GM12878 (cell line): ENCODE data around the gene SMAP1. TPM values are rescaled to one million over a fixed set of nuclear protein-coding genes. Genes with fewer than 3 reads are reported as not detected.

Source experiments
- ATAC-seq: fragments of 200-7000 bp; cut with Tn5 transposase; 3 replicates; pipeline ENCODE4 v1.9.1; 2020; ENCODE audit warnings: mild to moderate bottlenecking, moderate library complexity
- BruUV-seq: library from RNA; stranded (reverse); fragments of 400-500 nt; replicated peaks from 2 replicates; lab custom pipeline; 2021; lab: Mats Ljungman, UMichigan
- CTCF ChIA-PET: fragments of 300-600 bp; sonication (Branson Sonifier 250); formaldehyde crosslinking; extraction: SDS; loops from one replicate; lab custom pipeline; 2021; ENCODE audit warnings: inconsistent platforms; lab: Yijun Ruan, JAX
- POLR2A ChIA-PET: fragments of 350-600 bp; formaldehyde crosslinking; extraction: SDS; loops from one replicate; lab custom pipeline; 2021; ENCODE audit warnings: inconsistent platforms; lab: Charles Lee
- RAD21 ChIA-PET: fragments of 300-600 bp; sonication (Branson Sonifier 250); formaldehyde crosslinking; loops from one replicate; lab custom pipeline; 2023; ENCODE audit warnings: antibody characterized with exemption; ENCODE audit not compliant: unreplicated experiment; lab: Charles Lee
- SMC1A ChIA-PET: fragments of 300-600 bp; sonication (Branson Sonifier 250); formaldehyde crosslinking; loops from one replicate; lab custom pipeline; 2023; ENCODE audit not compliant: unreplicated experiment, uncharacterized antibody; lab: Charles Lee
- DNase-seq: peaks from one replicate; pipeline ENCODE4 v3.0.0-alpha.2; 2011; ENCODE audit warnings: low read depth, low spot score
- FAIRE-seq: peaks from 3 replicates; lab custom pipeline; 2011; peaks lifted over from hg19 to GRCh38; lab: Jason Lieb, UNC
- H2AFZ ChIP-seq: 2 replicates; pipeline ENCODE4 v1.6.0; 2011; ENCODE audit warnings: low read depth, low read length, control low read depth; ENCODE audit not compliant: control insufficient read depth
- H3K27ac ChIP-seq: 2 replicates; pipeline ENCODE4 v1.5.1; 2011; ENCODE audit warnings: control low read depth; ENCODE audit not compliant: control insufficient read depth, insufficient read depth
- H3K27me3 ChIP-seq, 2 experiments: replicated peaks in 1 of 2; 2 replicates each; pipeline versions ENCODE4 v1.6.0 to v1.6.1; 2011; ENCODE audit warnings: low read length in 1 of 2; ENCODE audit not compliant: control insufficient read depth in 2 of 2, insufficient read depth in 2 of 2
- H3K36me3 ChIP-seq, 2 experiments: 2 replicates each; pipeline ENCODE4 v1.5.1; 2011; ENCODE audit warnings: low read length in 1 of 2; ENCODE audit not compliant: control insufficient read depth in 2 of 2, insufficient read depth in 2 of 2
- H3K4me1 ChIP-seq: 2 replicates; pipeline ENCODE4 v1.6.1; 2011; ENCODE audit warnings: mild to moderate bottlenecking, low read length, moderate library complexity, mixed read lengths; ENCODE audit not compliant: control insufficient read depth, insufficient read depth
- H3K4me2 ChIP-seq: 2 replicates; pipeline ENCODE4 v1.6.0; 2011; ENCODE audit warnings: control low read depth; ENCODE audit not compliant: control insufficient read depth, insufficient read depth
- H3K4me3 ChIP-seq: fragments of 200-600 bp; sonication (generic); 2 replicates; pipeline ENCODE4 v1.5.1; 2016
- H3K79me2 ChIP-seq: 2 replicates; pipeline ENCODE4 v1.6.0; 2011; ENCODE audit warnings: low read length; ENCODE audit not compliant: control insufficient read depth, insufficient read depth
- H3K9ac ChIP-seq: 2 replicates; pipeline ENCODE4 v1.8.0; 2011; ENCODE audit warnings: low read length, control low read depth, mixed read lengths; ENCODE audit not compliant: control insufficient read depth, insufficient read depth
- H3K9me3 ChIP-seq: replicated peaks from 3 replicates; pipeline ENCODE4 v1.5.1; 2011; ENCODE audit warnings: mild to moderate bottlenecking, low read length; ENCODE audit not compliant: control insufficient read depth, insufficient read depth
- H4K20me1 ChIP-seq: 2 replicates; pipeline ENCODE4 v1.6.0; 2011; ENCODE audit not compliant: control insufficient read depth, insufficient read depth
- BRCA1 ChIP-seq: IDR thresholded peaks from 2 replicates; pipeline ENCODE4 v1.6.1; 2011; ENCODE audit warnings: low read depth, low read length, improper control_type of control experiment
- FOXM1 ChIP-seq: IDR thresholded peaks from 2 replicates; pipeline ENCODE4 v1.6.1; 2012; ENCODE audit warnings: low read depth, mild to moderate bottlenecking, inconsistent platforms, low read length, moderate library complexity
- IKZF2 ChIP-seq, 2 experiments: fragments of 450-650 bp; IDR thresholded peaks; 2 replicates each; pipeline ENCODE4 v1.6.1; 2017; ENCODE audit warnings: mild to moderate bottlenecking in 2 of 2, moderate library complexity in 2 of 2
- KDM1A ChIP-seq: fragments of 200-600 bp; sonication (generic); IDR thresholded peaks from 2 replicates; pipeline ENCODE4 v1.6.1; 2016; ENCODE audit warnings: borderline replicate concordance
- KLF5 ChIP-seq: fragments of 450-650 bp; IDR thresholded peaks from 2 replicates; pipeline ENCODE4 v1.6.1; 2014; ENCODE audit warnings: mild to moderate bottlenecking; ENCODE audit not compliant: partially characterized antibody
- MEF2B ChIP-seq: fragments of 450-650 bp; IDR thresholded peaks from 2 replicates; pipeline ENCODE4 v1.6.1; 2018; ENCODE audit warnings: mild to moderate bottlenecking, moderate library complexity; ENCODE audit not compliant: partially characterized antibody, poor library complexity, severe bottlenecking
- MLLT1 ChIP-seq: fragments of 450-650 bp; IDR thresholded peaks from 2 replicates; pipeline ENCODE4 v1.6.1; 2016; ENCODE audit warnings: mild to moderate bottlenecking
- RBBP5 ChIP-seq: fragments of 200-600 bp; sonication (generic); conservative IDR thresholded peaks from 2 replicates; pipeline ENCODE4 v1.6.1; 2016
- RCOR1 ChIP-seq: conservative IDR thresholded peaks from 2 replicates; pipeline ENCODE4 v1.6.1; 2012; ENCODE audit warnings: low read depth, low read length, improper control_type of control experiment
- RUNX3 ChIP-seq: IDR thresholded peaks from 2 replicates; pipeline ENCODE4 v1.6.1; 2012; ENCODE audit warnings: low read length, inconsistent platforms
- SPI1 ChIP-seq: IDR thresholded peaks from 2 replicates; pipeline ENCODE4 v1.6.1; 2011; ENCODE audit warnings: low read depth, mild to moderate bottlenecking, low read length, moderate library complexity, borderline replicate concordance; ENCODE audit not compliant: insufficient read depth
- SREBF1 ChIP-seq: IDR thresholded peaks from 2 replicates; pipeline ENCODE4 v1.6.1; 2012; ENCODE audit warnings: mild to moderate bottlenecking, low read length
- STAT3 ChIP-seq: IDR thresholded peaks from 2 replicates; pipeline ENCODE4 v1.6.1; 2011; ENCODE audit warnings: low read depth, low read length, improper control_type of control experiment
- TAF1 ChIP-seq: IDR thresholded peaks from 2 replicates; pipeline ENCODE4 v1.6.1; 2011; ENCODE audit warnings: mild to moderate bottlenecking, low read depth, low read length, borderline replicate concordance
- WGBS: methylation state at CpG from one replicate; pipeline ENCODE4 v1.1.6; 2016; ENCODE audit warnings: low lambda C conversion rate; ENCODE audit not compliant: insufficient replicate concordance, insufficient coverage; ENCODE audit errors: missing lambda C conversion rate; 5-methylcytosine and 5-hydroxymethylcytosine counted together
- in situ Hi-C: fragments of 300-500 bp; cut with MboI; formaldehyde crosslinking; loops from 9 replicates; pipeline ENCODE4 v1.14.3; 2018; ENCODE audit warnings: mixed read lengths
- intact Hi-C: fragments of 100-400 bp; cut with micrococcal nuclease; formaldehyde crosslinking; loops from one replicate; pipeline ENCODE4 v1.14.2; 2022; ENCODE audit not compliant: unreplicated experiment
- polyA plus RNA-seq, 11 experiments: library from polyadenylated mRNA; depleted of rRNA in 4 of 11; unstranded in 6 of 11; stranded (reverse) in 5 of 11; fragments of >200 nt; fragmentation: Nextera tagmentation in 4 of 11; fragmentation: Illumina TruSeq in 1 of 11; extraction: Ambion mirVana in 4 of 11; extraction: Trizol in 1 of 11; gene quantifications; 1 replicate in 1 of 11; 2 replicates in 10 of 11; pipeline versions ENCODE4 v1.2.1 to v1.2.3, GENCODE V29; 2011 to 2016; ENCODE audit warnings: inconsistent platforms in 2 of 11, missing spikeins in 2 of 11, low read depth in 1 of 11
- total RNA-seq, 4 experiments: library from RNA; depleted of rRNA in 3 of 4; stranded (reverse); fragments of >200 nt in 3 of 4; fragmentation: Illumina TruSeq in 1 of 4; extraction: Trizol in 1 of 4; gene quantifications; 2 replicates each; pipeline versions ENCODE4 v1.2.1 to v1.2.3, GENCODE V29; 2013 to 2021

SMAP1 gene
- total and polyA plus RNA-seq, 10 of the 15 experiments (the other 5 are each of a cell fraction or from before 2014, with no cell fraction given), result 13.7 to 33.9 (median 25.3) TPM

GRCh38 chr6:70894001-70894400 lies 226.3 kb downstream of the SMAP1 start:
- DNase-seq (no peak), ATAC-seq (no peak), FAIRE-seq (no peak)
- ChIA-PET SMC1A (interaction anchor here (1.0 to 1.6 kb wide), 2 partner anchors 9 to 187 kb away, joined by 4 read pairs; no protein-coding TSS in a partner anchor), POLR2A (no interaction called here), RAD21 (interaction anchor here (2.3 kb wide), 1 partner anchor 9 kb away, joined by 7 read pairs; no protein-coding TSS in a partner anchor), CTCF (interaction anchor here (2.0 to 3.8 kb wide), 2 partner anchors 9 to 187 kb away, joined by 11 to 16 read pairs; no protein-coding TSS in a partner anchor)
- BruUV-seq, result no TSS peak
- no peaks in the 10 kb centered on the region for H3K9me3 ChIP-seq
- TF ChIP-seq MEF2B (no peak), RBBP5 (no peak), MLLT1 (no peak), TAF1 (no peak), IKZF2 (IDR thresholded peaks at IDR 0.05) (no peak), KDM1A (no peak), RUNX3 (no peak), STAT3 (no peak), BRCA1 (no peak), SPI1 (no peak), SREBF1 (no peak), RCOR1 (no peak), FOXM1 (no peak), KLF5 (no peak)
- no peak overlapping the region for H3K4me3 ChIP-seq
- H3K4me1 ChIP-seq, result no peaks in the 10 kb centered on the region
- intact Hi-C loops (loop anchor here (5.0 kb wide), 1 partner anchor 63 kb away; the partner anchor contains the start of gene B3GAT2), in situ Hi-C loops (loop anchor here (25.0 kb wide), 1 partner anchor 382 kb away; no protein-coding TSS in a partner anchor)
- H3K9ac ChIP-seq, result no peak overlapping the region
- no peaks in the 10 kb centered on the region for H4K20me1 ChIP-seq
- H3K36me3 ChIP-seq, result no peaks in the 10 kb centered on the region
- no peaks in the 10 kb centered on the region for H3K79me2 ChIP-seq
- no peak overlapping the region for H3K4me2 ChIP-seq
- H3K27ac ChIP-seq, result no peak overlapping the region
- no peaks in the 10 kb centered on the region; a peak in 2 of 4 replicates for H3K27me3 ChIP-seq
- 82% methylated on average over 12 of the region's 12 CpGs for WGBS
- no peak overlapping the region for H2AFZ ChIP-seq
